ENCODE measurements around the gene TBL1XR1. TPM values are rescaled to one million over a fixed set of nuclear protein-coding genes. Genes with fewer than 3 reads are reported as not detected.

Gene TBL1XR1
- total and polyA plus RNA-seq, 2 of the 13 experiments (the other 11 are each of a cell fraction or from before 2014, with no cell fraction given) = 57.7 to 62.5 TPM

DNA sequence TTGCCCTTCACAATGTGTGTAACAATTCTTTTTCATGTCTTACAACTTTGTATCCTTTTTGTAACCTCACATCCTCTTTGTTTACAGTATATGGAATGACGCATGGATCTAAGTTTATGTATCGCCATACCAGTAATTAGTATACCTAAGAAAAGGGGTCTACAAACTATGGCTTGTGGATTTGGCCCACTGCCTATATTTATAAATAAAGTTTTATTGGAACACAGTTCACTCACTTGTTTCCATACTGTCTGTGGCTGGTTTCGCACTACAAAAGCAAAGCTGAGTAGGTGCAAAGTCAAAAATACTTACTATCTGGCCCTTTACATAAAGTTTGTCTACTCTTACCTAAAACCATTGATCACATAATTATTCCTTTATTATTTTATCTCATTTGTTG is 226.5 kb downstream of the TBL1XR1 start (continued):
- TF ChIP-seq ZSCAN25 (CRISPR knock-in tag; IDR thresholded peaks at IDR 0.05) = no peak

- CTCF ChIA-PET (ENCODE audit: low intra/inter-chr PET ratio, low total read pairs) = no interaction called here
- POLR2A ChIA-PET = no interaction called here
- Histone ChIP-seq H3K4me3 (replicated peaks in 1 of 3; ENCODE audit: insufficient read depth in 1 of 3, low read depth in 2 of 3, low read length in 3 of 3) (no peak overlapping the region), H3K27me3 (ENCODE audit: control insufficient read depth in 1 of 2, insufficient read depth in 2 of 2, low read length in 2 of 2) (no peaks in the 10 kb centered on the region), H3K79me2 (ENCODE audit: insufficient read depth, low read length) (no peaks in the 10 kb centered on the region), H3K4me1 (ENCODE audit: insufficient read depth, low read length) (no peaks in the 10 kb centered on the region), H3K36me3 (replicated peaks in 1 of 2; ENCODE audit: control insufficient read depth in 1 of 2, insufficient read depth in 2 of 2, low read length in 2 of 2) (no peaks in the 10 kb centered on the region), H3K4me2 (ENCODE audit: low read depth, low read length) (no peak overlapping the region), H2AFZ (ENCODE audit: low read length) (no peak overlapping the region), H4K20me1 (ENCODE audit: insufficient read depth, low read length) (no peaks in the 10 kb centered on the region), H3K9me3 (ENCODE audit: low read length) (no peaks in the 10 kb centered on the region), H3K27ac (ENCODE audit: extremely low read length, insufficient read depth, low read length) (no peak overlapping the region), H3K9ac (ENCODE audit: insufficient read depth, low read depth, low read length) (no peak overlapping the region)
- 0% methylated on average over 1 of the region's 1 CpG for WGBS (ENCODE audit: low lambda C conversion rate)
- in situ Hi-C loops (cut with HindIII; ENCODE audit: extremely low pct_ligation_motif_present, low pct_unique_long_range_greater_than_20kb) = no loop called here
- FAIRE-seq (no peak), DNase-seq (ENCODE audit: low spot score) (no peak), ATAC-seq (no peak)
- intact Hi-C loops (cut with micrococcal nuclease; ENCODE audit: unreplicated experiment) = no loop called here
- no TSS peak for BruUV-seq (replicated peaks)
- TF ChIP-seq RERE (CRISPR knock-in tag; IDR thresholded peaks at IDR 0.05; ENCODE audit: low read depth) (no peak), NCOA5 (CRISPR knock-in tag; IDR thresholded peaks at IDR 0.05) (no peak), SP5 (CRISPR knock-in tag; IDR thresholded peaks at IDR 0.05; ENCODE audit: borderline replicate concordance, low read depth) (no peak), PPARG (CRISPR knock-in tag; conservative IDR thresholded peaks at IDR 0.05) (no peak), PRDM4 (CRISPR knock-in tag; IDR thresholded peaks at IDR 0.05; ENCODE audit: borderline replicate concordance) (no peak), ZNF775 (CRISPR knock-in tag; IDR thresholded peaks at IDR 0.05; ENCODE audit: borderline replicate concordance) (no peak), ZNF234 (CRISPR knock-in tag; conservative IDR thresholded peaks at IDR 0.05) (no peak), ZNF816 (CRISPR knock-in tag; IDR thresholded peaks at IDR 0.05; ENCODE audit: borderline replicate concordance) (no peak), ZNF549 (CRISPR knock-in tag; IDR thresholded peaks at IDR 0.05) (no peak), ELF4 (CRISPR knock-in tag; IDR thresholded peaks at IDR 0.05; ENCODE audit: borderline replicate concordance) (no peak), FOSL1 (CRISPR knock-in tag; IDR thresholded peaks at IDR 0.05; ENCODE audit: borderline replicate concordance) (no peak), TBX2 (CRISPR knock-in tag; IDR thresholded peaks at IDR 0.05; ENCODE audit: borderline replicate concordance) (no peak), ZNF703 (CRISPR knock-in tag; IDR thresholded peaks at IDR 0.05; ENCODE audit: borderline replicate concordance) (no peak)
- TF ChIP-seq, protein P1, sequence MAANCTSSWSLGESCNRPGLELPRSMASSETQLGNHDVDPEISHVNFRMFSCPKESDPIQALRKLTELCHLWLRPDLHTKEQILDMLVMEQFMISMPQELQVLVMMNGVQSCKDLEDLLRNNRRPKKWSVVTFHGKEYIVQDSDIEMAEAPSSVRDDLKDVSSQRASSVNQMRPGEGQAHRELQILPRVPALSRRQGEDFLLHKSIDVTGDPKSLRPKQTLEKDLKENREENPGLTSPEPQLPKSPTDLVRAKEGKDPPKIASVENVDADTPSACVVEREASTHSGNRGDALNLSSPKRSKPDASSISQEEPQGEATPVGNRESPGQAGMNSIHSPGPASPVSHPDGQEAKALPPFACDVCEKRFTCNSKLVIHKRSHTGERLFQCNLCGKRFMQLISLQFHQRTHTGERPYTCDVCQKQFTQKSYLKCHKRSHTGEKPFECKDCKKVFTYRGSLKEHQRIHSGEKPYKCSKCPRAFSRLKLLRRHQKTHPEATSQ (CRISPR knock-in tag; IDR thresholded peaks at IDR 0.05; ENCODE audit: borderline replicate concordance) = no peak
Observed at GRCh38 chr3:176969506-176969905, 227.8 kb downstream of the TBL1XR1 start.
